GM19238 (cell line): Measurements from ENCODE around the gene UMPS.
"Not testable (repeated sequence)": the region's sequence is repeated elsewhere in the genome, so short reads cannot be mapped to it uniquely, and the experiment has no call there.

Source experiments
- DNase-seq: peaks from one replicate; pipeline ENCODE4 v3.0.0; 2011; ENCODE audit warnings: low spot score; ENCODE audit not compliant: insufficient read length

The UMPS gene

GRCh38 chr3:124707223-124707622 lies 23.0 kb upstream of the UMPS start:
- DNase-seq: not testable (repeated sequence)

- DNase-seq: no peak
Measured at GRCh38 chr3:124707656-124708062, 22.6 kb upstream of the UMPS start.

- DNase-seq: no peak
Measured at GRCh38 chr3:124714223-124714853, 15.9 kb upstream of the UMPS start.

GRCh38 chr3:124722589-124722988 lies 7.7 kb upstream of the UMPS start:
- no peak for DNase-seq

GRCh38 chr3:124730941-124731297 lies 667 bp downstream of the UMPS start:
- no peak for DNase-seq

DNA sequence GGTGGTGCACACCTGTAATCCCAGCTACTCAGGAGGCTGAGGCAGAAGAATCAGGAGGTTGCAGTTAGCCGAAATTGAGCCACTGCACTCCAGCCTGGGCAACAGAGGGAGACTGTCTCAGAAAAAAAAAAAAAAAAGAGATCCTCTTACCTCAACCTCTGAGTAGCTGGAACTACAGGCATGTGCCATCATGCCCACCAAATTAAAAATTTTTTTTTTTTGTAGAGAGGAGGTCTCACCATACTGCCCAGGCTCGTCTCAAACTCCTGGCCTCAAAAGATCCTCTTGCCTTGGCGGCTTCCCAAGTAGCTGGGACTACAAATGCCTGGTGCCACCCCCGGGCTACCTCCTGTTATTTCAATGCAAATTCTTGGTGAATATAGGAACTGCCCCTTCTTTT lies 1.5 kb downstream of the UMPS start:
- no peak for DNase-seq

- no peak for DNase-seq
Measured at GRCh38 chr3:124741027-124741426, 10.8 kb downstream of the UMPS start.

GRCh38 chr3:124745756-124746155 lies 15.5 kb downstream of the UMPS start:
- no peak for DNase-seq

GRCh38 chr3:124747111-124747981 lies 17.1 kb downstream of the UMPS start:
- DNase-seq: no peak

- no peak for DNase-seq
Measured at GRCh38 chr3:124748560-124749198, 18.4 kb downstream of the UMPS start.

GRCh38 chr3:124749877-124750276 lies 19.6 kb downstream of the UMPS start:
- not testable (repeated sequence) for DNase-seq

GRCh38 chr3:124751501-124751900 lies 21.2 kb downstream of the UMPS start:
- DNase-seq: no peak

GRCh38 chr3:124752051-124752450 lies 21.8 kb downstream of the UMPS start:
- DNase-seq: no peak

DNA sequence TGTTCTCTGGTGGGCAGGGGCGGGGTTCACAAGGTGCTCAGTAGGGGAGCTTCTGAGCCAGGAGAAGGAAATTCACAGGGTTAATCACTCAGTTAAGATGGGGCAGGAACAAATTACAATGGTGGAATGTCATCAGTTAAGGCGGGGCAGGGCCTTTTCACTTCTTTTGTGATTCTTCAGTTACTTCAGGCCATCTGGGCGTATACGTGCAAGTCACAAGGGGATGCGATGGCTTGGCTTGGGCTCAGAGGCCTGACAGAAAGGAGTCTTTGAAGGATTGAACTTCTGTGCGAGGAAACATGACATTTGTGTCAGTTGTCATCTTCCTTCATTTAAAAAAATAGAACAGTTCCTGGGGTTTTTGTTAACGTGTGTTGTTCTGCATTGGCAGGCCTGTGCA lies 27.7 kb downstream of the UMPS start:
- not testable (repeated sequence) for DNase-seq

DNA sequence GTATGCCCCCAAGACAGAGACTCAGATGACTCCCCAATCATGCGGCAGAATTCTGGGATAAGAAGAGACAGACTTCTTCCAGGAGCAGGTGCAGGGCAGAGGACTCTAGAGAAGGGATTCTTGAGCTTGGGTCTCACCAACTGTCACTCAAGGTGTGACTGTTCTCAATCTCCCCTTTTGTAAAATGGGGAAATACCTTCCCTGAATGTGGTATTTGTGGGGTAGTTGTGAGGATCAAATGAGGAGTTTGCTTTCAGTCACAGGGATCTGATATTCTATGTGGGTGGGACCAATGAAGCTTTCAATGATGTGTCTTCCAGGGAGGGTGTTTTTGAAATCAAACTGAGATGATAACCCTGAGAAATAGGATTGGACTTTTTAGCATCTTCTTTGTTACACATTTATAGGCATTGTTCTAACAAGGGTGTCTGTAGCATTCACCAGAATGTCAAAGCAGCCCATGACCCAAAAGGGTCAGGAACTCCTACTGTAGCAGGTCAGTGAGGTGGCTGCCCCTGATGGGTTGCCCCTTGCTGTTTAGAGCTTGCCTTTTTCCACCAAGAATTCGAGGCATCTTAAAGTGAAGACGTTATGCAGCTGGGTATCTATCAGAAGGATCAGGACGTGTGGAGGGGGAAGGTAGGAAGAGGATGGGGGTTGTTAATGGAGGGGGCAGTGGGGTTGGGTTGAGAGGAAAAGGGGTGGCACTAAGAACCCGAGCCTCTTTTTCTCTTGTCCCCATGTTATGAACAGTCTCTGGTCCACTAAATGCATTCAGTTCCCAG lies 28.8 kb downstream of the UMPS start:
- DNase-seq: no peak

- DNase-seq: no peak
Measured at GRCh38 chr3:124759666-124760401, 29.6 kb downstream of the UMPS start.

GRCh38 chr3:124760601-124761000 lies 30.3 kb downstream of the UMPS start:
- no peak for DNase-seq

- peak; percentile 69 for DNase-seq
Measured at GRCh38 chr3:124761250-124761796, 31.1 kb downstream of the UMPS start.

- no peak for DNase-seq
Measured at GRCh38 chr3:124761935-124762660, 31.8 kb downstream of the UMPS start.

GRCh38 chr3:124762661-124763011 lies 32.4 kb downstream of the UMPS start:
- DNase-seq: no peak
